H1 (cell line): ENCODE data around the gene BORCS6. TPM values are rescaled to one million over a fixed set of nuclear protein-coding genes. Genes with fewer than 3 reads are reported as not detected.

Experiments used
- CEBPB ChIP-seq: IDR thresholded peaks from 2 replicates; pipeline ENCODE4 v1.6.1; 2012; ENCODE audit warnings: low read depth, low read length
- CREB1 ChIP-seq: IDR thresholded peaks from 2 replicates; pipeline ENCODE4 v1.6.1; 2012; ENCODE audit warnings: inconsistent platforms
- EP300 ChIP-seq, 2 experiments: IDR thresholded peaks; 1 replicate in 1 of 2; 2 replicates in 1 of 2; pipeline ENCODE4 v1.6.1; 2011 to 2012; ENCODE audit warnings: low read depth in 2 of 2, low read length in 2 of 2, mild to moderate bottlenecking in 2 of 2, borderline replicate concordance in 1 of 2, inconsistent platforms in 1 of 2, moderate library complexity in 1 of 2
- JUND ChIP-seq: IDR thresholded peaks from 2 replicates; pipeline ENCODE4 v1.6.1; 2011; ENCODE audit warnings: mild to moderate bottlenecking, improper control_type of control experiment, low read length
- KDM4A ChIP-seq: IDR thresholded peaks from one replicate; pipeline ENCODE4 v1.7.1; 2012; ENCODE audit warnings: low read depth, mild to moderate bottlenecking, moderate library complexity, low read length, inconsistent platforms; ENCODE audit not compliant: severe bottlenecking
- NRF1 ChIP-seq: IDR thresholded peaks from 2 replicates; pipeline ENCODE4 v1.6.1; 2011; ENCODE audit warnings: mild to moderate bottlenecking, low read depth, low read length, improper control_type of control experiment
- POLR2AphosphoS5 ChIP-seq: IDR thresholded peaks from 2 replicates; pipeline ENCODE4 v1.6.1; 2011; ENCODE audit warnings: low read depth, low read length
- SUZ12 ChIP-seq: fragments of 200-600 bp; sonication (generic); IDR thresholded peaks from 2 replicates; pipeline ENCODE4 v1.6.1; 2012; ENCODE audit warnings: mild to moderate bottlenecking, inconsistent platforms, low read length, moderate library complexity, mixed read lengths
- TAF1 ChIP-seq: IDR thresholded peaks from 2 replicates; pipeline ENCODE4 v1.6.1; 2011; ENCODE audit warnings: mild to moderate bottlenecking, low read depth, low read length
- TCF12 ChIP-seq: IDR thresholded peaks from 2 replicates; pipeline ENCODE4 v1.6.1; 2011; ENCODE audit warnings: low read depth, mild to moderate bottlenecking, low read length
- polyA plus RNA-seq, 7 experiments: library from polyadenylated mRNA; depleted of rRNA in 3 of 7; stranded (reverse) in 5 of 7; unstranded in 2 of 7; fragments of >200 nt in 5 of 7; fragments of 200-250 nt in 2 of 7; gene quantifications; 1 replicate in 5 of 7; 2 replicates in 1 of 7; 4 replicates in 1 of 7; pipeline versions ENCODE4 v1.2.1 to v1.2.3, GENCODE V29; 2011 to 2013; ENCODE audit warnings: missing spikeins in 2 of 7, mixed read lengths in 2 of 7
- total RNA-seq: library from RNA; stranded (reverse); fragmentation: NEBNext Ultra II Directional; extraction: Animal tissue kit (Norgen Biotek cat#: 25700); gene quantifications from 2 replicates; pipeline ENCODE4 v1.2.1, GENCODE V29; 2021

BORCS6 gene
- total and polyA plus RNA-seq, 2 of the 8 experiments (the other 6 are each of a cell fraction or from before 2014, with no cell fraction given), result 3.3 to 3.6 TPM

DNA sequence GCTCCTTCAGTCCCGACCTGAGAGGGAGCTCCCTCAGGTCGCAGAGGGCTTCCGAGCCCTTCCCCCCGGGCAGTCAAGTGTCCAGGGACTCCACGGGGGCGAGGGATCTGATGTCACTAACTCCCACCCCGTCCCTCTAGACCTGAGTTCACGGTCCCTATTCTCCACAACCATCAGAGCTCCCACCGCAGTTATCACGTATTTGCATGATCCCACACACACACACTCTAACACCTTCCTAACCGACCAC lies 34.1 kb downstream of the BORCS6 start (continued):
- no peak for TF ChIP-seq JUND
- no peak for TF ChIP-seq POLR2AphosphoS5
- TF ChIP-seq KDM4A, result peak; percentile 49
- TF ChIP-seq CEBPB, result no peak
- no peak for TF ChIP-seq TAF1
- no peak for TF ChIP-seq CREB1
- no peak for TF ChIP-seq SUZ12
- TF ChIP-seq NRF1, result no peak
- TF ChIP-seq EP300 (IDR thresholded peaks at IDR 0.05; ENCODE audit: borderline replicate concordance in 1 of 2, low read depth in 2 of 2, low read length in 2 of 2), result no peak
- TF ChIP-seq TCF12, result no peak
